ENCODE data around the gene DUSP2.
"Not testable (repeated sequence)": the region's sequence is repeated elsewhere in the genome, so short reads cannot be mapped to it uniquely, and the experiment has no call there.

Gene DUSP2

DNA sequence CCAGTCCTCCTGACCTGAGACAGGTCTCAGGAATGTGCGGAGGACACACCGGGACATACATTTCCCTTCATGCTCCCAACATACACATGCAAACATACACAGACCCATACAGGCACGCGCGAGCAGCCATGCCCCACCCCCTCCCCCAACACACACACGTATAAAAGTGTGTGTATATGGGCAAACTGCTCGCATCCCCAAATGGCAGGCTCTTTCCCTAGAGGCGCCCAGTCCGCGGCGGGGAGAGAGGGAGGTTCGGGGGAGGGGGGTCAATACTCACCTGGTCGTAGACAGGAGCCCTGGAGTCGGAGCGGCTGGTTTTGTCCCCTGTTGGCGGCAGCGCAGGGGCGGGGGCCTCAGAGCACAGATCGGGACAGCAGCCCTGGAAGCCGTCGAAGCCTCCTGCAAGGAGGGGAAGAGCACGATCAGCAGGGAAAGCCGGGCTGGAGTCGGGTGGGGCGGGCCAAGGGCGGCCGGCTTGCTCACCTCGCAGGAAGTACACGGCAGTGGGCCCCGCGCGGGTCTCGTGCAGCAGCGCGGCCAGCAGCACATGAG is 682 bp downstream of the DUSP2 start:
- Mint-ChIP-seq H3K4me3 (peak overlapping the region; percentile 94), H3K9me3 (no peaks in the 10 kb centered on the region), H3K36me3 (peaks cover 75% of the 10 kb centered on the region), H3K27ac (peak overlapping the region; percentile 97), H3K4me1 (peaks cover 70% of the 10 kb centered on the region)
- DNase-seq (ENCODE audit: low spot score in 2 of 2): peak; percentile 36 to 77
- ATAC-seq: peak; percentile 0

DNA sequence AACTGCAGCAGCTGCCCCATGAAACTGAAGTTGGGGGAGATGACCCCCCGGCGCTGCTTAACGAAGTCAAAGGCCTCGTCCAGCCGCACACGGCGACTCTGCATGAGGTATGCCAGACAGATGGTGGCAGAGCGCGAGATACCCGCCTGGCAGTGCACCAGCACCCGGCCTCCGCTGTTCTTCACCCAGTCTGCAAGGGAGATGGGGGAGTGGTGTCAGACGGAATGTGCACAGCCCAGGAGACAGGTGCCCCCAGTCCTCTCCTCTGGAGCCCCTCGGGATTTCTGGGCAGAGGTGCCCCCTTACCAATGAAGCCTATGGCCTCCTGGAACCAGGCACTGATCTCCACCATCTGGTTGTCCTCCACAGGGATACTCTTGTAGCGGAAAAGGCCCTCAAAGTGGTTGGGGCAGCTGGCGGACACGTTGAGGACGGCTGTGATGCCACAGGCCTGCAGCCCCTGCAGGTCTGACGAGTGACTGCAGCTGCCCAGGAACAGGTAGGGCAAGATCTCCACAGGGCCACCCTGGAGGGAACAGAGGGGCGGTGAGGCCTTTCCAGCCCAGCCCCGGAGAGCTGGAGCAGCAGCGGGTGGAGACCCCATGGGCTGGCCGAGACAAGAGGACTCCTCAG is 1.3 kb downstream of the DUSP2 start:
- H3K9me3 Mint-ChIP-seq: no peaks in the 10 kb centered on the region
- DNase-seq (ENCODE audit: low spot score in 2 of 2) (peak; percentile 36 to 78), ATAC-seq (no peak)
- H3K36me3 Mint-ChIP-seq: peaks cover 75% of the 10 kb centered on the region
- H3K4me3 Mint-ChIP-seq: peak overlapping the region; percentile 94
- peaks cover 67% of the 10 kb centered on the region for H3K4me1 Mint-ChIP-seq
- peak overlapping the region; percentile 97 for H3K27ac Mint-ChIP-seq

DNA sequence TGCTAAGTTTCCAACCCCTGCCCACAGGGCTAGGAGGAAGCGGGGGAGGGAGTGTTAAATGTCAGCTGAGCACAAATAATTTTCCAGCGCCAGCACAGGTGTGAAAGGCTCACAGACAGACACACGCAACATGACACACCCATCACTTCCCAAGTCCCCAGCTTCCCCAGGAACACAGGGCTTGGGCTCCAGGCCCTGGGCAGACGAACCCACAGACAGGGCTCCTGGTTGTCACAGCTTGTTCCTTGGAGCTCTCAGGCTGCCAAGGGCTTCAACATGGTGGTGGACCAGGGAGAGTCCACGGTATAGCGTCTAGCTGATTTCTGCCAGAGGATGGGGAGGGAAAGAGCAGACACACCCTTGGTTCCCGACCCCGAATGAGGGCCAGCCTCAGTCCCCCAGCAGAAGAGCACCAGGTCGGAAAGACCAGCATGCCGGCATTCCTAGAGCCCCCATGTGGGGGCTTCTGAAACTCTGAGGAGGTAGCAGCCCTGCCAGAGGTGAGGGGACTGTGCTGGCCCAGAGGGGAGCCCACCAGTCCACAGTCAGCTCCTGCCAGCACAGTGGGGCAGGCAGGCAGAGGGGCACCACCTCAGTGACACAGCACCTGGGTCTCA is 1.9 kb downstream of the DUSP2 start:
- no peak for DNase-seq (ENCODE audit: low spot score in 2 of 2)
- H3K4me1 Mint-ChIP-seq: peaks cover 62% of the 10 kb centered on the region
- peak overlapping the region; percentile 97 for H3K27ac Mint-ChIP-seq

DNA sequence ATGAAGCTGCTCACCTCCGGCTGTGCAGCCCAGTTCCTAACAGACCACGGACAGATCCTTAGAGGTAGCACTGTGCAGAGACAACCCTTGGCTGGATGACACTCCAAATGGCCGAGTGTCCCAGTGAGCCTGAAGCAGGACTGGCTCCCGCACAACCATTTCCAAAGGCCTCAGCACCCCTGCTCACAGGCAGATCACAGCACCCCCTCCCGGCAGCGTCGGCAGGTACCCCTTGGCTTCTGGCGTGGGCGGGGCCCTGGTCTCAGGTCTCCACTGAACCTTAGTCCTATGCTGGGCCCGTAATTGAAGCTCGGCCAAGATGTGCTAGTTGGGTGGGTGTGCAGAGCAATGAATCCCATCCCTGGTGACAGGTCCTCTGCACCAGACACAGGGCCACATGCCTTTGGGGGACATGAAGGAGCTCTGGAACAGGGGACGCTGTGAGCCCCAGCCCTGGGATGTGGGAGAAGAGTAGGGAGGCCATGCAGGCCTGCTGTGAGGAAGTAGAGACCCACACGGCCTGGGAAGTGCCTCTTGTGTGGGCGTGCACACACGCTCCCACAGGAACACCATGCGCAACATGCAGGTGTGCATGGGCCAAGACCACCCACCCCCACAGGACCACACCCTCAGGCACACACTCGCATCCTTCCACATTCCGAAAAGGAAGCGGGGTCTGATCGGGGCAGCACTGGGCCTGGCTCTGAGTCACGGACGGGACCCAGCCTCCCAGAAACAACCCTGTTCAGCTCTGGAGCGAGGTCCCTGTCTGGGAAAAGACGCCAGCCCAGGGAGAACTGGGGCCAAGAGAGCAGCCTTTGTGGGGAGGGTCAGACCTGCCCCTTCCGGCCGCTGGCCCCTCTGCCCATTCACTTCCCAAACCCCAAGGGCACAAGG is 2.8 kb downstream of the DUSP2 start:
- Mint-ChIP-seq H3K4me3 (peak overlapping the region; percentile 94), H3K27ac (peak overlapping the region; percentile 97), H3K4me1 (peaks cover 58% of the 10 kb centered on the region), H3K9me3 (no peaks in the 10 kb centered on the region), H3K36me3 (peaks cover 79% of the 10 kb centered on the region)
- DNase-seq (ENCODE audit: low spot score in 2 of 2) (peak; percentile 67 to 86), ATAC-seq (peak; percentile 22)

More for the DNA sequence above, 1.9 kb downstream of the DUSP2 start:
- ATAC-seq: no peak
- peak overlapping the region; percentile 94 for H3K4me3 Mint-ChIP-seq
- H3K9me3 Mint-ChIP-seq: no peaks in the 10 kb centered on the region
- peaks cover 73% of the 10 kb centered on the region for H3K36me3 Mint-ChIP-seq

DNA sequence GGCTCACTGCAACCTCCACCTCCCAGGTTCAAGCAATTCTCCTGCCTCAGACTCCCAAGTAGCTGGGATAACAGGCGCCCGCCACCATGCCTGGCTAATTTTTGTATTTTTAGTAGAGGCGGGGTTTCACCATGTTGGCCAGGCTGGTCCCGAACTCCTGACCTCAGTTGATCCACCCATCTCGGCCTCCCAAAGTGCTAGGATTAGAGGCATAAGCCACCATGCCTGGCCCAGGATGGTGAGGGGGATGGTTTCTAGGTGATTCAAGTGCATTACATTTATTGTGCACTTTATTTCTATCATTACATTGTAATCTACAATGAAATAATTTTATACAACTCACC is 3.6 kb downstream of the DUSP2 start:
- Mint-ChIP-seq H3K36me3 (peaks cover 85% of the 10 kb centered on the region), H3K4me3 (peak overlapping the region; percentile 94), H3K27ac (peak overlapping the region; percentile 97), H3K4me1 (peaks cover 49% of the 10 kb centered on the region)
- not testable (repeated sequence) for H3K9me3 Mint-ChIP-seq; DNase-seq (ENCODE audit: low spot score in 2 of 2); ATAC-seq

DNA sequence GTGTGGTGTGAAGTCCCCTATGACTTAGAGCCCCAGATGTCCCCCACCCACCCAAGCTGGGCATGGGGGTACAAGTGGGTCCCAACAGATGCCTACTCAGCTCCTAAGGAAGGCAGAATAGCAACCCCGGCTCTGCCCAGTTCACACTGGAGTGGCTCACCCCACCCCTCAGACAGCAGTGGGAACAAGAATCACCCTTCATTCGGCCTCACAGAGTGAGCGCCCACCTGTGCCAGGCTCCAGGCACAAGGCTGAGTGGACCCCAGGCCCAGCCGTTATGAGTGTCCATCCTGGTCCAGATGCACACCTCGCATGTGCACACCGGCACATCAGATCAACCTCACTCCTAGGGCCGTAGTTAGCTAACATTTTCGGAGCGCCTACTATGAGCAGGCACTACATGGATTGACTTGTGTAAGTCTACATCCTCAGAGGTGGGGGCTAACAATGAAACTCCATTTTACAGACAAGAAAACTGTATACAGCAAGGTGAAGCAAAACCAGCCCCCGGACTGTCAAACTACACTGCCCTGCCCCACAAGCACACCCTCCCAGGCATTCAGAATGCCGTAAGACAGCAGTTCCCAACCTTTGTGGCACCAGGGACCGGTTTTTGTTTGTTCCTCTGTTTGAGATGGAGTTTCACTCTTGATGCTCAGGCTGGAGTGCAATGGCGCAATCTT is 4.2 kb downstream of the DUSP2 start:
- DNase-seq (ENCODE audit: low spot score in 2 of 2): no peak
- H3K4me1 Mint-ChIP-seq: peaks cover 44% of the 10 kb centered on the region
- peak overlapping the region; percentile 97 for H3K27ac Mint-ChIP-seq
- no peaks in the 10 kb centered on the region for H3K9me3 Mint-ChIP-seq
- peaks cover 84% of the 10 kb centered on the region for H3K36me3 Mint-ChIP-seq
- no peak for ATAC-seq
- peak overlapping the region; percentile 94 for H3K4me3 Mint-ChIP-seq

DNA sequence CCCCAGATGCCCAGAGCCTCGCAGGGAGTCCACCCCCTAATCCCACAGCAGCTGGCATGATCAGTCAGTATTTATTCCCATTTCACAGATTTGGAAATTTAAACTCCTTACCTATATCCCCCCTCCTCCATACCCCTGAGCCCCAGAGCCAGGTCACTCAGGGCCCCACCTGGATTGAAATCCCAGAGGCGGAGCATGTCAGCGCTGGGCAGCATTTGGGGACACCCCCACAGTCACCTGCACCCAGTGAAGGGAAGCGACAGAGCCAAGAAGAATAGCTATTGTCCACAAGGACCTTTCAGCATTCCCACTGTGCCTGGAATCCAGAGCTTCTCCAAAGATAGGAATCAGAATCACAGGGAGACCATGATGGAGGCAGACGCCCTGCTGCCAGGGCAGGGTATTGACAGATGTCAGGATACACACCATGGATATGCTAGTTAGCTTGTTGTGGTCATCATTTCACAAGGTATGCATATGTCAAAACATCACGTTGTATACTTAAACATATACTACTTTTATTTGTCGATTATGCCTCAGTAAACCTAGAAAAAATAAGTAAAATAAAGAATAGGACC is 6.0 kb downstream of the DUSP2 start:
- H3K4me1 Mint-ChIP-seq: peaks cover 44% of the 10 kb centered on the region
- H3K36me3 Mint-ChIP-seq: peaks cover 82% of the 10 kb centered on the region
- no peak for ATAC-seq
- no peak overlapping the region for H3K4me3 Mint-ChIP-seq
- DNase-seq (ENCODE audit: low spot score in 2 of 2): no peak
- H3K27ac Mint-ChIP-seq: peak overlapping the region; percentile 45
- no peaks in the 10 kb centered on the region for H3K9me3 Mint-ChIP-seq

DNA sequence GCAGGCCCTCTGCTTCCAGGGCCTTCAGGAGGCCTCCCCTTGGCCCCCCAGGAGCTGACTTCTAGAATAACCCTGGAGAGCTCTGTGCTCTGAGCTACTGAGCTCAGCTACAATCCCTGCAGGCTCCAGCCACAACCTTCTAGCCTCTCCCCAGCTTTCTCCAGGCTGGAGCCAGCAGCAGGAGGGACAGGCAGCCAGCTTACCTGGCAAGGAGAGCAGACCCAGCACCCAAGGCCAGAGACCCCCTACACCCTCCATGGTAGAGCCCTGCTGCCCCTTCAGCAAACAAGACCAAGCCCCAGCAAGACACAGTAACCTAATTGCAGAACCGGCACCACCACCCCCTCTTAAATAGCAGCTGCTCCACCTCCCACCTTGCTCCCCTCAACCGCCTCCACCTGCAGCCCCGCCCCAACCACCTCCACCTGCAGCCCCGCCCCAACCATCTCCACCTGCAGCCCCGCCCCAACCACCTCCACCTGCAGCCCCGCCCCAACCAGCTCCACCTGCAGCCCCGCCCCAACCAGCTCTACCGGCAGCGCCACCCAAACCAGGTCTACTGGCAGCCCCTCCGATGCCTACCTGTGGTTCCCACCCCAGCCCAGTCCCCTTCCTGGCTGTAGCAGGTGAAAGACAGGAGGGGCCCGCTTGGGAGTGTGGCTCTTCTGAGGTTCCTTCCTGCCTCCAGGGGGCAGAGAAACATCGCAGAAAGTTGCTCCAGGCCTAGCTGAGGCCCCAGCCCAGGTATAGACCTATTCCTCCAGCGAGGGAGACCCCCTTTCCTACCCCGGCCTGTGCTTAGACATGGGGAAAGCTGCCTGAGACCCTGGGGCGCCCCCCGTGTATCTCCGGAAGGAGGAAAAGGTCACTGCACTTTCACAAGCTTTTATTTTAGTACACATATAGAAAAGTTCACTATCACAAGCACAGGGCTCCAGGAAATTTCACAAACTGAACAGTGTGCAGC is 6.8 kb downstream of the DUSP2 start, which contains the start of gene ASTL:
TSS of gene ASTL (minus strand) at position 324 of the 967 bp plus-strand sequence. CDS start at position 258, 66 bp downstream.
- DNase-seq (ENCODE audit: low spot score in 2 of 2) (peak in 1 of 2 donors; percentile 75), ATAC-seq (peak; percentile 50)
- Mint-ChIP-seq H3K36me3 (peaks cover 74% of the 10 kb centered on the region), H3K4me3 (no peak within 1 kb of the TSS), H3K9me3 (no peaks in the 10 kb centered on the region), H3K27ac (peak within 1 kb of the TSS; percentile 74), H3K4me1 (peaks cover 37% of the 10 kb centered on the region)

DNA sequence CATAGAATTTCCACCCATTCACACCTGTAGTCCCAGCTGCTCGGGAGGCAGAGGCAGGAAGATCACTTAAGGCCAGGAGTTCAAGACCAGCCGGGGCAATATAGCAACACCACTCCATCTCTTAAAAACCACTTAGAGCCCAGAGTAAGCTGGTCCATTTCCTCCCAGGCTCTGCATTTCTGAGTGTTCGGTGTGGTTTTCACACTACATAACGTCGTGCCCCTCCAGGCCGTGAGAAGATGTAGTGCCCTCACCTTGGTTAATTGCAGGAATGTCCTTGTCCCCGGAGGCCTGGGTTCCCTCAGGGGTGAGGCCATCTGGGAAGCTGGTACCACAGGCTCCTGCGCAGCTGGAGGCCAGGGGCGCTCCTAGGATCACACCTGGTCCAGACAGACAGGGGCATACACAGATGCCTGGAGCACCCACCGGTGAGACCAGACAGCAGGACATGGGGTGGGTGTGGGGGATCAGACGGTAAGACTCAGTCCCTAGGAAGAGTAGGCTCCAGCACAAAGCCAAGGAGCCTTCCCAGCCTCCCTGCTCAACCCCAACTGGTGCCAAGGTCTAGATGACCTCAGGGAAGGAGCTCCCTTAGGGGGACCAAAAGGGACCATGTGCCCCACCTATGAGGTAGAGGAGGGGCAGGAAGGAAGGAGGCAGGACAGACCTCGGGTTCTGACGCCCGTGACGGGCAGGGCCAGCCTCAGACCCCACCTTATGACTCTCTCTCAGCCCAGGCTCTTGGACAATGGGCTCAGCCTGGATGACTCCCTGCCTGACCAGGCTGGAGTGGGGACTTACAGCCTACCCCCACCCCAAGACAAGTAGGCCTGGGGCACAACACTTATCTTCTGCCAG is 7.7 kb downstream of the DUSP2 start:
- Mint-ChIP-seq H3K9me3 (no peaks in the 10 kb centered on the region), H3K36me3 (peaks cover 74% of the 10 kb centered on the region), H3K27ac (peak overlapping the region; percentile 74), H3K4me3 (no peak overlapping the region), H3K4me1 (peaks cover 31% of the 10 kb centered on the region)
- ATAC-seq (no peak), DNase-seq (ENCODE audit: low spot score in 2 of 2) (no peak)

DNA sequence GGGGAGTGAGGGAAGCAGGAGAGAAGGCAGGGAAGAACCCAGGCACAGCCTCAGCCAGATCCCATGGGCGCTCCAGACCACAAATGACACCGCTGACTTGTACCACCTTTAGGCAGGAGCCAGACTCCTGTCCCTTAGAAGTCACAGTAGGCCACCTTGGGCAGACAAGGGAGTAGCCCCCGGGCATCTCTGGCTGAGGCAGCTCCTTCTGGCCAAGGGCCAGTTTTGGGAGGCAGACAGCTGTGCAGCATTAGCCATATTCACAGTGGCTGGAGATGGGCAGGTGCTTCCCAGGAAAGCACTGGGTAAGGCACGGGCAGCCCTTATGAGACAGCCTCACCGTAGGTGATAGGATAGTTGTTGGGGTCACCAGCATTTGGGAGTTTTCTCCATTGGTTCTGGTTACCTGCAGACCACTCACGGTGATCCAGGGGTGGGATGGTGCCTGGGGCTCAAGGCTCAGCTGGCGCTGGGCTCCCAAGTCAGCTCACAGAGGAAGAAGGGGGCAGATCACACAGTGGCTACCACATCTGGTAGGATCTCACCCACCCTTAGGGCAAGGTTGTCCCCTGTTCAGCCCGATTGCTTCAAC is 9.0 kb downstream of the DUSP2 start:
- ATAC-seq (no peak), DNase-seq (ENCODE audit: low spot score in 2 of 2) (no peak)
- Mint-ChIP-seq H3K4me3 (no peak overlapping the region), H3K36me3 (peaks cover 69% of the 10 kb centered on the region), H3K27ac (peak overlapping the region; percentile 74), H3K4me1 (peaks cover 32% of the 10 kb centered on the region), H3K9me3 (no peaks in the 10 kb centered on the region)

DNA sequence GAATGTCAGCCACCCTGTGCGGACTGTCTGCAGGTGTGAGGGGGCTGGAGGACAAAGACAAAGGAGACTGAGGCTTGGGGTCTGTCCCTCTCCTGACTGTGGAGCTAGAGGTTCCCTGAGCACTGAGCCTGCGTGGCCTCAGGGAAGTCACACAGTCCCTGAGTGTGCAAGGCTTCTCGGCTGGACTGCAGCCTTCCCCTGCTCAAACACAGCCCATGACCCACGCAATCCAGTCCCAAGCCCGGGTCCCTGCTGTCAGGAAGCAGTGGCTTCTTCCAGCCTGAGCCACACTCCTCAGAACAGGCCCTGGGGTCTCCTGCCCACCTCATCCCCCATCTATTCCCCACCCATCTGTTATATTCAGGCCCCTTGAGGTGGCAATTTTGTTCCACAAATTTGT is 9.6 kb downstream of the DUSP2 start:
- H3K4me3 Mint-ChIP-seq: no peak overlapping the region
- DNase-seq (ENCODE audit: low spot score in 2 of 2): no peak
- no peaks in the 10 kb centered on the region for H3K9me3 Mint-ChIP-seq

DNA sequence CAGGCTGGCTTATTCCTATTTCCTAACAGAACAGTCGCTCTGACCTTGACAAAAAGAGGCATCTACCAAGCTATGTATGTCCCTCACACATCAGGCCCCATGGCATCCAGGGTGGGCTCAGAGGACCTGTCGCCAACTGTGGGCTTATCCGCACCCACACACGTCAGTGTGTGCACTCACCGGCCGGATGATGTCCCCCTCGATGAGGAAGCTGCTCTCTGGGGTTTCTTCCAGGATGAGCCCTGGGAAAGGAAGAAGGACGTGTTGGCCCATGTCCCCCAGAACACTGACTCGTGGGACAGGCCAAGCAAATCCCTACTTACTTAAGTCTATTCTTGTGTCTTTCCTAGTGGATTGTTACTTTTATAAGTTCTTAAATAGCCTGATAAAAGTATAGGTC is 10.1 kb downstream of the DUSP2 start:
- Mint-ChIP-seq H3K4me1 (peaks cover 39% of the 10 kb centered on the region), H3K9me3 (no peaks in the 10 kb centered on the region), H3K4me3 (no peak overlapping the region), H3K27ac (peak overlapping the region; percentile 58), H3K36me3 (peaks cover 67% of the 10 kb centered on the region)
- ATAC-seq (no peak), DNase-seq (ENCODE audit: low spot score in 2 of 2) (no peak)

More for the DNA sequence above, 9.6 kb downstream of the DUSP2 start:
- peaks cover 35% of the 10 kb centered on the region for H3K4me1 Mint-ChIP-seq
- H3K36me3 Mint-ChIP-seq: peaks cover 67% of the 10 kb centered on the region
- ATAC-seq: no peak
- peak overlapping the region; percentile 74 for H3K27ac Mint-ChIP-seq

DNA sequence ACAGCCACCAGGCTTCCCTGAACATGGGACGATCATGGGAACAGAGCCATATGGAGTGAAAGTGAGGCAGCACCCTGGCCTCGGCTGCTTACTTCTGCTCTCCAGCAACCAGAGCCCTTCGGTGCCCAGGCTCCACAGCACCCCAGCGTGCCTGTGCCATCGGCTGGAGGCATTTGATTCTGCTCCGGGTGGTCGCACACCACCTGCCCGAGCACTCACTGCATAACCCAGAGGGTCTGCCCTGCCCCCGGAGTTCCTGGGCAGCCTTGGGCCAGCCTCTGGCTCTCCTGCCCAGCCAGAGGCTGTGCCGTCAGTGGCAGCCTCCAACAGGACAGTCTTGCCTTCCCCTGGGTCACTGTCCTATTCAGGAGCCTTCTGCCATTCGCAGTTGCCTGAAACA is 10.8 kb downstream of the DUSP2 start:
- no peak for ATAC-seq
- no peak for DNase-seq (ENCODE audit: low spot score in 2 of 2)
- H3K27ac Mint-ChIP-seq: peak overlapping the region; percentile 58
- H3K4me3 Mint-ChIP-seq: no peak overlapping the region
- H3K36me3 Mint-ChIP-seq: peaks cover 73% of the 10 kb centered on the region
- peaks cover 47% of the 10 kb centered on the region for H3K4me1 Mint-ChIP-seq
- H3K9me3 Mint-ChIP-seq: no peaks in the 10 kb centered on the region

All from stimulated activated effector memory CD8-positive, alpha-beta T cell treated with anti-CD3 and anti-CD28 coated beads, Interleukin-12 subunit alpha, Interleukin-12 subunit beta, amount 100 ng/mL, for 72 hours (primary cell).